Measurements from ENCODE around the gene HOXB5. TPM values are rescaled to one million over a fixed set of nuclear protein-coding genes. Genes with fewer than 3 reads are reported as not detected.

The HOXB5 gene
- total and polyA plus RNA-seq, 12 donors: 0.12 to 10.5 (median 3.6) TPM

DNA sequence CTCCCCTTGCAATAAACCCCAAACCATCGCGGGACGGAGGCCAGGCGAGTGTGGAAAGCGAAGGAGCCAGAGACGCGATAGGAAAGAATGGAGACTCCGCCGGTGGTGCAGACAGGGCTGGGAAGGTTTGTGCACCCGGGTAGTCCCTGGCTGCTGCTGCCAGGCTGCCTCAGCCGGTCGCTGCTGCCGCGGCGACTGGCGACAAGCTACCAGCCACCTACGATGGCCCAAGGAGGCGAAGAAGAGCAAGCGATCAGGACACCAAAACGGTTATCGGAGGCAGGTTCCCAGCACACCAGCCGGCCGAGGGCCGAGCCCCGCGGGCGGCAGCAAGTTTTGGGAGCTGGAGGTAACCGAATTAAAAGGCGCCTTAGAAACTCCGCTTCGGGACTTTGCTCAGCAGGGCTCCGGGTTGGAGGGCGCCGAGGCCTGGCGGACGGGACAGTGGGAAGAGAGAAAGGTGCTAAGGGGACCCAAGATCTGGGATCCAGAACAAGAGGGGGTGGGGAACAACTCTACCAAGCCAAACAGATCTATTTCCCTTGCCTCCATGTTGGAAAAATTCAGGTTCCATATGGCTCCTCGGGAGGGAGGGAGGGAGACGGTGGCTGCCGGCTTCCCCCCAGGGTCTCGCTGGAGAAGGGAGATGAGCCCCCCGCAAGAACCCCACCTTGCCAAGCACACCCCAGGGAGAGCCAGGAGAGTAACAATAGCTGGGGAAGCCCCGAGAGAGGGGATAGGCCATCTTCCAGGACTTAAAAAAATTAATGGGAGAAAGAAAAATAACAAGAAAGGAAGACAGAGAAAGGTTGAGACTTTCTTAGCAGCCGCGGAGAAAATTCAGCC, 38.9 kb downstream of the HOXB5 start:
- H3K27me3 ChIP-seq: no peaks in the 10 kb centered on the region
- peaks cover 0 to 27% of the 10 kb centered on the region in 2 donors for H3K4me1 ChIP-seq (replicated peaks in 1 of 2)

DNA sequence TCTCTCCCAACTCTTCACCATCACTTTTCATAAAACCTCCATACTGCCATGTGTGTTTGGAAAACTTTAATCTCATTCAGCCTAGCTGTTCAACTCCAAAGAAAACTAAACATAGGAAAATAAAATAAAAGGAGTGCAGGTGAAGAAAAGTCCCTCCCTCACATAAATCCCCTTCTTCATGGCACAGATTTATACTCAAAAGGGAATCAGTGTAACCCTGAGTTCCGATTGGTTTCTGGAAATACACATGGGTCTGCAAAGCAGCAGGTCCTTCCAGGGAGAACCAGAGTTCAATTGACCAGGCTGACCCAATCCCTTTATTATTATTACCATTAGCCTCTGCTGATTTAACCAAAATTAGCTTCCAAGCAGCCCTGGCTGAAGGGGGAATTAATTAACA, 39.8 kb downstream of the HOXB5 start:
- no peaks in the 10 kb centered on the region for H3K27me3 ChIP-seq
- TF ChIP-seq, protein P1, sequence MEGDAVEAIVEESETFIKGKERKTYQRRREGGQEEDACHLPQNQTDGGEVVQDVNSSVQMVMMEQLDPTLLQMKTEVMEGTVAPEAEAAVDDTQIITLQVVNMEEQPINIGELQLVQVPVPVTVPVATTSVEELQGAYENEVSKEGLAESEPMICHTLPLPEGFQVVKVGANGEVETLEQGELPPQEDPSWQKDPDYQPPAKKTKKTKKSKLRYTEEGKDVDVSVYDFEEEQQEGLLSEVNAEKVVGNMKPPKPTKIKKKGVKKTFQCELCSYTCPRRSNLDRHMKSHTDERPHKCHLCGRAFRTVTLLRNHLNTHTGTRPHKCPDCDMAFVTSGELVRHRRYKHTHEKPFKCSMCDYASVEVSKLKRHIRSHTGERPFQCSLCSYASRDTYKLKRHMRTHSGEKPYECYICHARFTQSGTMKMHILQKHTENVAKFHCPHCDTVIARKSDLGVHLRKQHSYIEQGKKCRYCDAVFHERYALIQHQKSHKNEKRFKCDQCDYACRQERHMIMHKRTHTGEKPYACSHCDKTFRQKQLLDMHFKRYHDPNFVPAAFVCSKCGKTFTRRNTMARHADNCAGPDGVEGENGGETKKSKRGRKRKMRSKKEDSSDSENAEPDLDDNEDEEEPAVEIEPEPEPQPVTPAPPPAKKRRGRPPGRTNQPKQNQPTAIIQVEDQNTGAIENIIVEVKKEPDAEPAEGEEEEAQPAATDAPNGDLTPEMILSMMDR (IDR thresholded peaks at IDR 0.05): no peak
- TF ChIP-seq POLR2A (IDR thresholded peaks at IDR 0.05): no peak

More for the DNA sequence above, 38.9 kb downstream of the HOXB5 start:
- peaks cover 0 to 6% of the 10 kb centered on the region in 2 donors for H3K36me3 ChIP-seq (replicated peaks in 1 of 2)
- H3K27ac ChIP-seq: peak overlapping the region in 4 of 5 donors; percentile 29 to 89 (median 66)
- intact Hi-C loops (cut with DNase I): no loop called here
- H3K4me3 ChIP-seq: peak overlapping the region in 1 of 4 donors; percentile 60
- no peaks in the 10 kb centered on the region for H3K9me3 ChIP-seq (replicated peaks in 1 of 3)
- 54 to 70% (median 55%) methylated on average over 27 to 44 of the region's 44 CpGs for WGBS, 4 donors
- TF ChIP-seq POLR2A (IDR thresholded peaks at IDR 0.05): no peak
- TF ChIP-seq, protein P1 (IDR thresholded peaks at IDR 0.05): no peak
- peak in 2 of 7 donors; percentile 18 to 26 for DNase-seq

DNA sequence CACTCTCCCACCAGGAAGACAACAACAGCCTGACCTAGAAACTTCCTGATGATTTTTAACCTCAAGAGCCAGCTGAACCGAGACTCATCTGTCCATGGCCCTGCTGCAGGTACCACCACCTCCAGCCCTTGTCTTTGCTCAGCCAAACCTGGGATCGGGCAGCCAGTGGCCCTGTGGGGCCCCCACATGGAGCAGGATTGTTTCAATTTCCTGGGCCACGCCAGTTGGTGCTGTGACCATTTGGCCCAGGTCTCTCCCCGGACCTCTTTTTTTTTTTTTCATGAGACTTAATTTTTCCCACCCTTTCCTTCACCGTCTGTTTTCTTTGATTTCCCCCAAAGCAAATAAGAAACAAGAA, 40.4 kb downstream of the HOXB5 start:
- H3K9me3 ChIP-seq (replicated peaks in 1 of 3): no peaks in the 10 kb centered on the region
- H3K27me3 ChIP-seq: no peaks in the 10 kb centered on the region
- TF ChIP-seq POLR2A (IDR thresholded peaks at IDR 0.05): no peak
- TF ChIP-seq, protein P1 (IDR thresholded peaks at IDR 0.05): no peak
- no peak for DNase-seq
- H3K36me3 ChIP-seq (replicated peaks in 1 of 2): peaks cover 0 to 6% of the 10 kb centered on the region in 2 donors
- H3K4me3 ChIP-seq: no peak overlapping the region
- H3K27ac ChIP-seq: peak overlapping the region in 2 of 5 donors; percentile 40 to 41
- 75 to 78% (median 77%) methylated on average over 5 of the region's 5 CpGs for WGBS, 4 donors
- H3K4me1 ChIP-seq (replicated peaks in 1 of 2): peaks cover 0 to 35% of the 10 kb centered on the region in 2 donors
- intact Hi-C loops (cut with DNase I): no loop called here

More for the DNA sequence above, 39.8 kb downstream of the HOXB5 start:
- peaks cover 0 to 6% of the 10 kb centered on the region in 2 donors for H3K36me3 ChIP-seq (replicated peaks in 1 of 2)
- DNase-seq: no peak
- H3K27ac ChIP-seq: peak overlapping the region in 1 of 5 donors; percentile 89
- no peak overlapping the region for H3K4me3 ChIP-seq
- intact Hi-C loops (cut with DNase I): no loop called here
- H3K9me3 ChIP-seq (replicated peaks in 1 of 3): no peaks in the 10 kb centered on the region
- WGBS, 4 donors: 50 to 63% (median 54%) methylated on average over 1 of the region's 1 CpG
- H3K4me1 ChIP-seq (replicated peaks in 1 of 2): peaks cover 0 to 31% of the 10 kb centered on the region in 2 donors

DNA sequence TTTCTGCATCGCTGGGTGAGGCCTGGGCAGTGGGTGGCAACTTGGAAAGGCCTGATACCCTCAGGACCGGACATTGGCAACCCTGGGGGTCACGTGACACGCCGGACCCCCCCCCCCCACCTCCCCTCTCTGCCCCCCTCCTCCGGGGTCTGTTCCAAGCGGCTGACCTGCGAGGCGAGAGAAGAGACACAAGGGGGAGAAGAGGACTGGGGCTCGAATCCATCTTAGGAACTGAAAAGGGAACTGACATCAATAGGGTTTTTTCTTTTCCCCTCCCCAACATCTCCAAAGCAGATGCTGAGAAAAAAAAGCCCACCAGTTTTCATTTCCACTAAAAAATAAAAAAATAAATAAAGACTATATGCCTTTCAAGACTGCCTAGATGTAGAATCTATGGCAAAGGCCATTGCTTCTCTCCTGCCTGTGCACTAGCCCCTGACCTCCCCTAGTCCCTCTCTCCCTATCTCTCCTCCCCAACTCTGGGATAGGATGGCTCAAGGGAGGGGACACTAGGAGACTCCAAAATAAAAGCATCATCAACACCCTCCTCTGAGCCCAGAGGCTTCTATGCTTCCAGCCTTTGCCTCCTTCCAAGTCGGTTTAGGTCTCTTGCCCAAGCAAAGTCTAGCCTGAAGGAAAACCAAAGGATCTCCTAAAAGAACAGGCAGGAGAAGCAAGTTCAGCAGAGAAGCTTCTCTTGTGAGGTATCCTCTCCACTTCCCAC, 41.0 kb downstream of the HOXB5 start:
- no peaks in the 10 kb centered on the region for H3K9me3 ChIP-seq (replicated peaks in 1 of 3)
- peaks cover 0 to 6% of the 10 kb centered on the region in 2 donors for H3K36me3 ChIP-seq (replicated peaks in 1 of 2)
- peaks cover 3 to 40% of the 10 kb centered on the region in 2 donors for H3K4me1 ChIP-seq (replicated peaks in 1 of 2)
- TF ChIP-seq, protein P1 (IDR thresholded peaks at IDR 0.05): no peak
- TF ChIP-seq POLR2A (IDR thresholded peaks at IDR 0.05): no peak
- H3K27ac ChIP-seq: peak overlapping the region in 2 of 5 donors; percentile 40 to 53
- DNase-seq: peak in 1 of 7 donors; percentile 8
- intact Hi-C loops (cut with DNase I): no loop called here
- H3K4me3 ChIP-seq: no peak overlapping the region
- H3K27me3 ChIP-seq: no peaks in the 10 kb centered on the region
- 61 to 74% (median 68%) methylated on average over 5 to 11 of the region's 11 CpGs for WGBS, 4 donors
